SH-SY5Y (cell line): Measurements from ENCODE around the gene SARDH.

Experiments used
- GATA2 ChIP-seq: IDR thresholded peaks from 2 replicates; pipeline ENCODE4 v1.6.1; 2011; ENCODE audit warnings: mild to moderate bottlenecking, low read depth, low read length
- GATA3 ChIP-seq: IDR thresholded peaks from 2 replicates; pipeline ENCODE4 v1.6.1; 2011; ENCODE audit warnings: low read depth, mild to moderate bottlenecking, low read length, moderate library complexity

Gene SARDH

DNA sequence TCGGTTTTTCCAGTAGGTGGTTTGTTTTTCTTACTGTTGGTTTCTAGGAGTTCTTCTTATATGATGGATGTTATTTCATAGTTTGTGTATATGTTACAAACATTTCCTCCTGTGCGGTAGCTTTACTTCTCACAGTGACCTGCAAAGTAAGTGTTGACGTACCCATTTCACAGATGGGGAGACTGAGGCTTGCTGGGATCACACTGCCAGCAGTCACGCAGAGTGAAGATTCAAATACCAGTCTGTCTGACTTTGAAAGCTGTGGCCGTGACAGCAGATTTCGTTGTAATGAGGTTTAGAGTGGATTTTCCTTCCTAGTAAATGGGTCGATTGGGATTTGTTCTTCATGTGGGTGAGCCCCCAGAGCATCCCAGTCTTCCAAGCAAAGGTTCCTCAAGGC is 89.0 kb downstream of the SARDH start:
- TF ChIP-seq GATA3 (no peak), GATA2 (no peak)

DNA sequence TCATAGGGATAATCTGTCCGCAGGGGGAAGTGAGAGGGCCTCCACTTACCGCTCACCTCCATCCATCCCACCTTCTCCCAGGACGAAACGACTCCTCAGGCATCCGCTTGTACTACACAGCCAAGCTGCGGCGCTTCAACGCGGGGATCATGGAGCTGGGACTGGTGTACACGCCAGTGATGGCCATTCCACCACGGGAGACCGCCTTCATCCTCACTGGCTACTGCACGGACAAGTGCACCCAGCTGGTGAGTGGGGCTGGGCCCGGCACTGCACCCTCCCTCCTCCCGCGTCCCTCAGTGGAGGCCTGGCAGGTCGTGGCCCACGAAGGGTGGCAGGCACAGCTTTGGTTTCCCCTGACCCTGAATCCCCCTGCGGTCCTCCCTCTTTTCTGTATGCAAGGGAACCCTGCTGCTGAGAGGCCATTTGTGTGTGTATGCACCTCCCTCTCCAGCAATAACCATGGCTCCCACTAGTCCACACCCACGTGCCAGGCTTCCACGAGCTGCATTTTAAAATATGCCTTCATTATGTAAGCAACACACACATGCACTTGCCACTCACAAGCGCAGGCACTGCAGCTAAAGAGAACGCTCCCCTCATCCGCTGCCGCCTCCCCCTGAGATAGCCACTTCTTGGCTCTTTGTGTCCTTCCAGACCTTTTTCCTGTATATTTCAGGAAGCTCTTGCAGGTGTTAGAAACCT is 90.2 kb downstream of the SARDH start:
- TF ChIP-seq GATA2: no peak

DNA sequence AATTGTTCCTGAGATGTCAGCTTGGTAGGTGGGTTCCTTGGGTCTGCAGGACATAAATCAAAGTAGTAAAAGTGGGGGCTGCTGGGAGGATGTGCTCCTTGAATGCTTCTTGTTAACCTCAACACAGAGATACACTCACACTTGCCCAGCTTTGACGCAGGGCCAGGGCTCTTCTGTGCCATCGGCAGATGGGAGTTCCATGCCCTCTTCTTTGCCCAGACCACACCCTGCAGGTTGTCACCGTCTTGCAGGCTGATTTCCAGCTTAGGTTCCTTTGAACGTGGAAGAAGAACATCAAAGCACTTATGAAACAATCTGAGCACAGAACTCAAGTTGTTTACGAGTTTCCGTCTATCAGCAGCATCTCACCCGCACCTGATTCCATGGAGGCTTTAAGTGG is 91.0 kb downstream of the SARDH start:
- TF ChIP-seq GATA2: no peak
- no peak for TF ChIP-seq GATA3

DNA sequence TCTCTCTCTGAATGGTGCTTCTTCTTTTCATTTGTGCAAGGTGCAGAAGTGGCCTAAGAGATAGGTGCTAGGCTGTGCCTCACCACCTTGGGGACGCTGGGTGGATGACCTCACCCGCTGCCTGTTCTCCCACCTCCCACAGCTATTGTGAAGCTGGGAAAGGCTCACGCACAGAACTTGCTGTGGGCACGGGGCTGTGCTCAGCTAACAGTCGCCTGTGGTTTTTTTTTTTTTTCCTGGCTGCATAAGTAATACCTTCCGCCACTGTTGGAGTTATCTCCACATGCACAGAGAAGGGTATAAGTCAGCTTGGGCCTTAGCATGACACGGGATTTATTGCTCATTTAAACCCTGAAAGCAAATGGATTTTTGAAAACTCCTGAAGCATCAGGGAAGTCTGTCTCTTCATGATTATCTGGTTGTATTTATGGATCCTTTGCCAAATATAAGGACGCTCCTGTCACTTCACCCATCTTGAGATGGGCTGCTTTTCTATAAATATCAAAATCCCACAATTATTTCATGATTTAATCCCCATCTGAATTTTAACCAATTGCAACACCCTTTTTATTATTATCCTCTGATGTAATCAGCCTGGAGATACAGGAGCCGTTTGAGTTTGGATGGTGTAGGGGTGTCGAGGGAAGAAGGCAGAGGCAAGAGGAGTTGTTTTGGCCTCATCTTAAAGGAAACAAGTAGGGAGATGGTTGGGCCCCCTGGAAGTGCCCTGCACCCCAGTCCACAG is 93.0 kb downstream of the SARDH start:
- TF ChIP-seq GATA3: no peak
- no peak for TF ChIP-seq GATA2

DNA sequence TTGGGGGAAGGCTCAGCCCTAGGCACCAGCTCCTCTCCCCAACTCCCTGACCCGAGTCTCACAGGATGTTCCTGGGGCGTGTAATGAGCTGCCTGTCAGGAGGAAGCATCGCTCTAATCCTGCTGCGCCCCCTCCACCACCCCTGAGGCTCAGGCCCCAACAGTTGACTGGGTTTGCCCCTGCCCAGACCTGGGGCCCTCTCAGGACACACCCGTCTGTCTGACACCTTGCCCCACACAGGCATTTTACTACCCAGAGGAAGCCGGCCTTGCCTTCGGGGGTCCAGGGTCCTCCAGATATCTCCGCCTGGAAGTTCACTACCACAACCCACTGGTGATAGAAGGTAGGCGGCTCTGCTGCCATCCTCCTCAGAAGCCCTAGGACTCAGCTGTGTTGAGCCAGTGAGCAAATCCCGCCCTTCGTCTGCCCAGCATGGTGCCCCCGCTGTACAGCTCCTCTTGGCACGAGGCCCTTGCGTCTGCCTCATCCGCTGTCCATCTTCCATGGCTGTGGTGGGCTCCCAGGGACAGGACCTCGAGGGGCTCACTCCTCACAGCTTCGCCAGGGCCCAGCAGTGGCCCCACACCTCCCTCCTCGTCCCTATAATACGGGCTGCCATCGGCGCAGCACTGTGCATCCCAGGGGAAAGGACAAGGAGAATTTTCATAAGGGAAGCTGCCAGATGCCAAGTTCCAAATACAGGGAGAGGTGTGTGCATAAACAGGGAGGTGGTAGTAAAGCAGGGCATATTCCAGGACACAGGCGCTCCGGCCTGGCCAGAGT is 94.0 kb downstream of the SARDH start:
- TF ChIP-seq GATA3 (no peak), GATA2 (no peak)

DNA sequence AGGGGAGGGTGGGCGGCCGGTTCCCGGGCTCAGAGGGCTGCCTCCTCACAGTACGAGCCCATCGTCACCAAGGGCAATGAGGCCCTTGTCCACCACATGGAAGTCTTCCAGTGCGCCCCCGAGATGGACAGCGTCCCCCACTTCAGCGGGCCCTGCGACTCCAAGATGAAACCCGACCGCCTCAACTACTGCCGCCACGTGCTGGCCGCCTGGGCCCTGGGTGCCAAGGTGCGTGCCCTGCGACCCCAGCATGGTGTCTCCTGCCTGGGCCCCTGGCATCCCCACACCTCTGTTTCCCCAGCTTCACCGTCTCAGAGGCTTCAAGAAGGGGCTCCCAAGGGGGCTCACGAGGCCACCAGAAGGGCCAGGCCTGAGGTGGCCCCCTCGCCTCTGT is 94.8 kb downstream of the SARDH start:
- TF ChIP-seq GATA2 (no peak), GATA3 (no peak)

DNA sequence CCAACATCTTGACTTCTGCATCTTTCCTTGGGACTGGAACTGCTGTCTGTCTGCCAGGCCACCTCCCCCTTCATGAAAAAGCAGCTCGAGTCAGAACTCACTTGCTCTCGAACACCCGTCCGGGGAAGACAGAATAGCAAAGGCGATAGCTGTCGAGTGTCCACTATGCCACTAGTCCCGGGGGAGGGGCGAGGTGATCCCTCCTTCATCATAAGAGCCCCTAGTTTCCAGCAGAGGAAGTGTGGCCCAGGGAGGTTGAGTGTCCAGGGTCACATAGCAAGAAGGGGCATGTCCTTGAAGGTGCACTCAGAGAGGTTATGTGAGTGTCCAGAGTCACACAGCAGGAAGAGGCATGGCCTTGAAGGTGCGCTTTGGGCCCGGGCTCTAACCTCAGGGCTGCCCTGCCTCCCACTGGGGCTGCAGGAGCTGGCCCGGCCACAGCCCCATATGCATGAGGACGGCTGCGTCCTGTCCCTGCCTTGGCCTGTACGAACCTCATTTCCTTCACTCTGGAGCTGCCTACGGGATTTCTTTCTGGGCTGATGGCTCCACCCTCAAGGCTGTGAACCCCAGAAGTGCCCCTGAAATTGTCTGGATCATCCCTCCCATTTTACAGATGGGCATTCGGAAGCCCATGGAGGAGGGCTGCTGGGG is 95.3 kb downstream of the SARDH start:
- TF ChIP-seq GATA2 (no peak), GATA3 (no peak)

DNA sequence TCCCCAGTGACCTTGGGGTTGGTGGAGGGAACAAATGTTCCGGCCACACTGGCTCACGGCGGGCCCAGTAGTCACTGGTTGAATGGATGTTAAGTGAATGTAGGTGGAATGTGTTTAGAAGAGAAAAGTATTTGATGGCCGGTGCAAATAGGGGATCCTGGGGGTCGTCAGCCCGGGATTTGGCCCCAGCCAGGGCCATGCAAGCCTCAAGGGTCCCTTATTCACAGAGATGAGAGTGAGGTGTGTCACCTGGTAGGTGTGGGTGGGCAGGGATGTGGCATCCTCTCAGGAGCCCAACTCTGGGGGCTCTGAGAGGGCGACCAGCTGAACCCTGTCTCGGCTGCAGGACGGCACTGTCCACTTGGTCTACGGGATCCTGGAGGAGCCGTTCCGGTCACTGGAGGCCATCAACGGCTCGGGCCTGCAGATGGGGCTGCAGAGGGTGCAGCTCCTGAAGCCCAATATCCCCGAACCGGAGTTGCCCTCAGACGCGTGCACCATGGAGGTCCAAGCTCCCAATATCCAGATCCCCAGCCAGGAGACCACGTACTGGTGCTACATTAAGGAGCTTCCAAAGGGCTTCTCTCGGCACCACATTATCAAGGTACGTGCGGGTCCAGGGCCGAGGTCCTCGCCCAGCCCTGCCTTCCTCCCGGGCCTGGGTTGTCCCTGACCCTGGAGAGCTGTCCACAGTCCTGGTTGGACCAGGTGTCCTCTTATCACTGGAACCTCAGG is 96.1 kb downstream of the SARDH start:
- TF ChIP-seq GATA2: no peak
- TF ChIP-seq GATA3: no peak

DNA sequence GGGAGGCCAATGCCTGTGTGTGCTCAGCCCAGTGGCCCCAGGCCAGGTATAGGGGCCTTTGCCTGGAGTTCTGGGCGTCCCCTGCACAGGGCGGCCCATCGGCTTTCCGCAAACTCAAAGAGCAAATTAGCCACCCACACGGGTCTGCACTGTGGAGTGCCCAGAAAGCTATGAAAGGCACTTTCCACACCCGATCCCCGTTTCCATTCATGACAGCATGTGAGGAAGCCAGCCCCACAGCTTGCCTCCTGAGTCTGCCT is 96.8 kb downstream of the SARDH start:
- TF ChIP-seq GATA2: no peak
- TF ChIP-seq GATA3: no peak

DNA sequence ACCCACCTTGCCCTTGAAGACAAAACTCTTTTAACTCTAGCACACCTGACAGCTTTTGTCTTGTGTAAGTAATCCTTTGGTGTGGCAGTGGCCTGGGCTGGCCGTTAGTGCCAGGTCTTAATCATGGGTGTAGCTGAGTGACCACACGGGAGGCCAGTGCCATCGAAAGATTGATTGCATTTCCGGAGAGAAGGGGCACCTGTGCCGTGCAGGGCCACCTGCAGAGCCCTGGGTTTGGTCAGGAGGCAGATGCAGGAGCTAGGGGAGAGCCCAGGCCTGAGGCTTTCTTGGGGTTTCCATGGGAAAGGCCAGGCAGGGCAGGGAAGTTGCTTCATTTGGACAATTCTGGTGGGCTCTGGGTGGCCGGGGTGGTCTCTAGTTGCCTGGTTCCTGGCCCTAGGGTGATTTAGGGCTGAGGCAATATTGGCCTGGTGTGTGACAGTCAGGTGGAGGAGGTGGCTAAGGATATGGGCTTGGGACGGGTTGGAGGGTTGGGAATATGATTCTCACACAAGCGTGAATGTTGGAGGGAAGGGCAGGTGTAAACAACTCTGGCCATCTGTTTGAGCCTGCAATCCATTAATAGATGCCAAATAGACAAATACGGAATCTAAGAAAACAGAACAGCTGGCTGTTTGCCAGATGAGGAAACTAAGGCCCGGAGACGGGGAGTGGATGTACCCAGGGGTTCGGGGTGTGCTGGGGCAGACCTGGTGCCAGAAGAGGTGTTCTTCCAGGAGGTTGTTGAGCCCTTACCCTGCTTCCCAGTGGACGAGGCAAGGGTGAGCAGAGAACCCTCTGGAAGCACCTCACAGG is 97.4 kb downstream of the SARDH start:
- TF ChIP-seq GATA2: no peak
- no peak for TF ChIP-seq GATA3

DNA sequence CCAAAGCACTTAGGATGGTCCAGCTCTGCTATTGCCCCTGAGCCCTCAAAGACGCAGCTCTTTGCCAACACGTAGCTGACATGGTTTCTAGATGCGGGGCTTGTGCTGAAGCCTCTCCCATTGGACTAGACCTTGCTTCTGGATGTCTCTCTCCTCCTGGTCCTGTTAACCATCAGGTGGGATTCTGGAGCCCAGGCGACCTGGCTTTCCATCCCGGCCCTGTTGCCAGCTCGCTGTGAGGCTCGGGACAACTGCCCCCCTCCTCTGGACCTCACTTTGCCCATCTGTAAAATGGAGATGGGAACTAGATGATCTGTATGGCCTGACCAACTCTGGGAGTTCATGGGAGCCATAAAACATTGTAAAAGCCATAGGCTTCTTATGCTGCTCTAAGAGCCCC is 98.0 kb downstream of the SARDH start:
- no peak for TF ChIP-seq GATA3
- no peak for TF ChIP-seq GATA2

DNA sequence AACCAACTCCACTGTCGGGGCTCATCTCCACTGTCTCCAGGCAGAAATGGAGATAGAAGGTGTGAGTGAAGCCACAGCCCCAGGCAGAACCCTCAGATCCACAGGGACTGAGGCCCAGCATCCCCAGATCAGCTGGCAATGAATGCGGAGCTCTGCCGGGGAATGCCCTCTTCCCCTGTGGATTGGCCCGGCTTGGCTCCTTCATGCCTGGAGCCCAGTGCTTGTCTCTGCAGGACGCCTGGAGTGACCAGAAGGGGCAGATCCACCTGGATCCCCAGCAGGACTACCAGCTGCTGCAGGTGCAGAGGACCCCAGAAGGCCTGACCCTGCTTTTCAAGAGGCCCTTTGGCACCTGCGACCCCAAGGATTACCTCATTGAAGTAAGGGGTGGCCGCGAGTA is 98.5 kb downstream of the SARDH start:
- TF ChIP-seq GATA3: no peak
- TF ChIP-seq GATA2: no peak

DNA sequence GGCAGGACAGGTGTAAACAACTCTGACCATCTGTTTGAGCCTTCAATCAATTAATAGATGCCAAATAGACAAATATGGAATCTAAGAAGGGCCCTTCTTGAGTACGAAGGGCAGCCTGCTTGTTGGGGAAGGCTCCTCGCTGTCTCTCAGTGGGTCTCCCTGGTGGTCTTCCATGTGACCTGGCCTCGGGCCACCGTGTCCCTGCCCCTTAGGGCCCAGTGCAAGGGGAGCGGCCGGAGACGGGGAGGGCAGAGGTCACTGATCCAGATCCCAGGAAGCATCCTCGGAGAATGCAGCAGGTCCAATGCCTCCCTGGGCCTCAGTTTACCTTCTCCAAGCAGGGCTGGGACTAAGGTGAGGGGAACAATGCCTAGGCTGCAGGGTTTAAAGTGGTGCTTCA is 99.4 kb downstream of the SARDH start:
- no peak for TF ChIP-seq GATA3
- TF ChIP-seq GATA2: no peak

DNA sequence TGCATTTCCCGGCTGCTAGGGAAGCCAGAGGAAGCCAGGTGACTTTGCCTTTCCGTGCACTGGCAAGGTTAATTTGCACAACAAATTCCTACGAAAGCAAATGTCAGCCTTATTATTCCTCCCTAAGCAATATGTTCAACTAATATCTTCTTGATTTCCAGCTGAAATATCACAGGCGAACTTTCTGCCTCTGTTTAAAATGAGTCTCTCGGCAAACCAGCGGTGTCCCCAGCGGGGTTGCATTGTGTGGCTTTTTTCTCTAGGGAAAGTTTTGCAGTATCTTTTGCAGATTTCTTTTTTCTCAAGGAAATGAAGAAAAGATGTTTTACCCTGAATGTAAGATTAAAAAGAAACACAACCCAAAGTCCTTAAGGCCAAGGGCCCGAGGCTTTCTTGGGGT is 100.1 kb downstream of the SARDH start:
- TF ChIP-seq GATA2 (no peak), GATA3 (no peak)

DNA sequence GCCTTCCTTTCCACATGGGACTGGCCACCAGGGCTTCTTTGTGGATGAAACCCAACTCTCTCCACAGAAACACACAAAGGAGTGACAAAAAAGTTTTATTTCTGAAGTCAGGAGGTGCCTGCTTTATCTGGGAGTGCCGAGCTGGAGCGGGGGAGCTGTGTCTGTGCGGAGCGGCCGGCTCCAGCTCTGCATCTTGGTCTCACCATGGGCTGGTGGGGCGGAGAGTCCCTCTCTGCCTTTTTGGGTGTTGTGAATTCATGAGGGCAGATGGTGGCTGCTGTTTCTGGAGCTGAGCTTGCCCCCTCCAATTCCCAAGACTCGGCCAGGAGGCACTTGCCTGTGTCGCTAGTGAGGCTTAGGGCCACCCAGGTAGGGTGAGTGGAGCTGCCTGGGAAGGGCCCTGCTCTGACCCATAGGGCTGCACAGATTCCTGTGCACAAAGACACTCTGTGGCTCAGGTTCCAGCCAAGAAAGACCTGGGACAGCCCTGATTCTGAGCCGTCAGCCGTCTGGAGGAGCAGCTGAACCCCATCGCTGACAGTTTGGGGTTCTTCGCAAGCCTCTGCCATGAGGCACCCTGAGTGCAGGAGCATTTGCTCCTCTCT is 100.6 kb downstream of the SARDH start:
- TF ChIP-seq GATA3: no peak
- no peak for TF ChIP-seq GATA2
